Gastroesophageal sphincter (tissue), 3 donors: ENCODE results near the gene KASH5.

Experiments
- CTCF ChIP-seq, 4 experiments: fragments of 200-600 bp in 2 of 4; fragments of 450-650 bp in 2 of 4; sonication (generic) in 1 of 4; IDR thresholded peaks; one replicate each; pipeline ENCODE4 v1.5.1; 2017 to 2019; ENCODE audit warnings: antibody characterized with exemption in 4 of 4, mild to moderate bottlenecking in 2 of 4, moderate library complexity in 2 of 4
- POLR2A ChIP-seq, 2 donors: fragments of 450-650 bp; IDR thresholded peaks; one replicate each; pipeline ENCODE4 v1.6.1; 2017; ENCODE audit warnings: antibody characterized with exemption in 2 of 2, mild to moderate bottlenecking in 2 of 2, moderate library complexity in 1 of 2
- POLR2AphosphoS5 ChIP-seq: sonication (generic); formaldehyde crosslinking; IDR thresholded peaks from one replicate; pipeline ENCODE4 v1.6.1; 2017; ENCODE audit warnings: antibody characterized with exemption

GRCh38 chr19:49465371-49465770 is 77.3 kb downstream of the KASH5 start:
- TF ChIP-seq CTCF (IDR thresholded peaks at IDR 0.05) = no peak
- TF ChIP-seq POLR2A (IDR thresholded peaks at IDR 0.05) = no peak
- TF ChIP-seq POLR2AphosphoS5 = no peak
